ENCODE results near the gene DCTN1.

Gene DCTN1

DNA sequence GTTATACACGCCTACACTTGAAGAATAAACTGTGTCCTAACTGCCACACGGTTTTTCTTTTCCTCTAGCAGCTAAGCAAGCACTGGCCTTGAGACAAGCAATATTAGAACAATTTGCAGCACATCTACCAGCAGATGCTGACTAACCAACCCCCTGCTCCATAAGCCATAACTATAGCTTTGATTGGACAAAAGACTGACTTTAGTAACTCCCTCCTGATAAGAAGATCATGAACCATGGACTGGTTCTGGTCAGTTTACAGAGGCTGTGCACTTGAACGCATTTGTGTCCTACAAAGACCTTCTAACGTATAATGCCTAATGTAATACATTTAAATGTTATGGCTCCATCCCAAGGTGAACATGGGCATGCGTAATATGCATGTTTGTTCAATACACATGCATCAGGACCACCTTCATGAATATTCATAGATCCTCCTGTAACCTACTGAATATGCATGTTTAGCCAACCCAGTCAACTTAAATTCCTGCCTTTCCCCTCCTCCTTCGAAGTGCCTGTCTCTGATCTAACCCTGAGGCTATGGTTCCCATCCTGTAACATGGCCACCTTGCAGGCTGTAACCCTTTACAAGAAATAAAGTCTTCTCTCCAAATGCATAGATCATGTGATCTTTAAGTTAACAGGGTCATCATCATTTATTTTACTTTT lies 63.4 kb downstream of the DCTN1 start:
- no peak for DNase-seq

DNA sequence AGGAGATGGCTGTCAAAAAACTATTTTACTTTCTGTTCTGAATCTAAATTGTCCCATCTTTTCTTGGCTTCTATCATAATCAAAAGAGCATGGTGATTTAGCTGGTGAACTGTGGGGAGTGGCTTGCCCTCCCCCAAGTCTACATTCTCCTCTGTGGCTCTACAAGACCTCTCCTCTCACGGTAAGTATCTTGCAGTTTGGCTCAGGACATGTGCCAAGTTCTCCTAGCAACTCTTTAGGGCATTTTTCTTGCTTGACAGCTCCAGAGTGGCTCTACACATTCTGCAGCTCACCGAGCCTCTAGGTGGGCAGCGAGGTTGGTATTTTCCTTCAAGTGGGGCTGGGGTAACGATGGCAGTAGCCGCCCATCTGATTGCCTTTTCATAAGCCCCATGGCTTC lies 66.0 kb downstream of the DCTN1 start:
- DNase-seq: no peak

DNA sequence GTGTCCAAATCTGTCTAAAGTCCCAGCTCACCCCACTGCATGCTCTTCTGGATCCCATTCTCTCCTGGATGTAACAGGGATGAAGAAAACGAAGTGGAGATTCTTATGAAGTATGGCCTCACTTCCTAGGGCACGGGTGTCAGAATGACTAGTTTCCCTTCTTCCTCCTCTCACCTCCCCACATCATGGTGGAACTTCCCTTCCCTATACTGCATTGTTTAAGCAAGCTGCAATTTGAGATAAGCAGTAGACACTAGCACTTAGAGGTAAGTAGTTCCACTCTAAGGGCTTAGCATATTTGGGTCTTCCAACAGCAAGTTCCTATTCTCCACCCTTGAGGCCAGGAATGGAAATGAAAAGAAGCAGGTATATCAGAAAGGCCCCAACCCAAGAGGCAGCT lies 66.6 kb downstream of the DCTN1 start:
- no peak for DNase-seq

DNA sequence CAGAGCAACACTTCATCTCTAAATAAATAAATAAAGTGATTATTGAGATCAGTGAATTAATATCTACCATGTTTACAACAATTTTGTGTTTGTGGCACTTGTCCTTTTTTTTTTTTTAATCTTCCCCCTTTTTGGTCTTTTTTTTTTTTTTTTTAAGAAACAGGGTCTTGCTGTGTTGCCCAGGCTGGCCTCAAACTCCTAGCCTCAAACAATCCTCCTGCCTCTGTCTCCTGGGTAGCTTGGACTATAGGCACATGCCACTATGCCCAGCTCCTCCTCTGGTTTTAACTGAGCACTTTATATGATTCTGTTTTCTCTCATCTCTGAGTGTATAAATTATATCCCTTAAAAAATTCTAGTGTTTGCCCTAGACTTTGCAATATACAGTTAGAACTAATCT lies 67.2 kb downstream of the DCTN1 start:
- DNase-seq: no peak

Measured in stimulated activated CD4-positive, alpha-beta T cell treated with anti-CD3 and anti-CD28 coated beads, Interleukin-2, amount 100 ng/mL, for 48 hours (primary cell).